Tibial artery (tissue), 4 donors: Measurements from ENCODE around the gene ADRA2B.

Experiments used
- DNase-seq, 2 donors: peaks; one replicate each; pipeline ENCODE4 v3.0.0-alpha.2; 2019
- H3K27ac ChIP-seq, 2 donors: fragments of 200-600 bp; sonication (generic) in 1 of 2; 1 replicate in 1 of 2; 2 replicates in 1 of 2; pipeline ENCODE4 v1.5.1; 2018 to 2019; ENCODE audit warnings: mild to moderate bottlenecking in 1 of 2
- H3K27me3 ChIP-seq, 2 donors: fragments of 200-600 bp; sonication (generic) in 1 of 2; one replicate each; pipeline versions ENCODE4 v1.5.1 to v1.6.0; 2016 to 2019
- H3K36me3 ChIP-seq, 3 donors: fragments of 200-600 bp; sonication (generic) in 2 of 3; one replicate each; pipeline ENCODE4 v1.5.1; 2016 to 2019; ENCODE audit warnings: mild to moderate bottlenecking in 2 of 3
- H3K4me1 ChIP-seq, 4 donors: fragments of 200-600 bp; sonication (generic) in 2 of 4; 1 replicate in 3 of 4; 2 replicates in 1 of 4; pipeline ENCODE4 v1.5.1; 2016 to 2019
- H3K4me3 ChIP-seq, 2 donors: fragments of 200-600 bp; sonication (generic) in 1 of 2; 1 replicate in 1 of 2; 2 replicates in 1 of 2; pipeline ENCODE4 v1.5.1; 2018 to 2019; ENCODE audit warnings: mild to moderate bottlenecking in 2 of 2
- H3K9me3 ChIP-seq, 3 donors: fragments of 200-600 bp; sonication (generic) in 1 of 3; one replicate each; pipeline ENCODE4 v1.5.1; 2016 to 2019
- CTCF ChIP-seq, 2 experiments: fragments of 200-600 bp in 1 of 2; fragments of 450-650 bp in 1 of 2; IDR thresholded peaks; one replicate each; pipeline ENCODE4 v1.5.1; 2017 to 2019; ENCODE audit warnings: antibody characterized with exemption in 2 of 2, mild to moderate bottlenecking in 1 of 2, moderate library complexity in 1 of 2
- intact Hi-C: fragments of 100-400 bp; cut with DNase I; formaldehyde crosslinking; loops from one replicate; pipeline ENCODE4 v1.15.0; 2023; ENCODE audit warnings: low total_unique reads

Gene ADRA2B

GRCh38 chr2:96100893-96101304, 15.5 kb downstream of the ADRA2B start:
- H3K27ac ChIP-seq, result no peak overlapping the region
- no peak for TF ChIP-seq CTCF (IDR thresholded peaks at IDR 0.05)
- peak in 1 of 2 donors; percentile 20 for DNase-seq

GRCh38 chr2:96099861-96100798, 16.2 kb downstream of the ADRA2B start:
- peaks cover 0 to 7% (median under 1%) of the 10 kb centered on the region in 3 donors for H3K9me3 ChIP-seq
- intact Hi-C loops, result no loop called here
- peaks cover 0 to 8% (median 4%) of the 10 kb centered on the region in 4 donors for H3K4me1 ChIP-seq
- no peak overlapping the region for H3K4me3 ChIP-seq
- no peaks in the 10 kb centered on the region for H3K27me3 ChIP-seq
- H3K36me3 ChIP-seq, result no peaks in the 10 kb centered on the region
- peak; percentile 13 to 46 for DNase-seq
- H3K27ac ChIP-seq, result no peak overlapping the region
- no peak for TF ChIP-seq CTCF (IDR thresholded peaks at IDR 0.05)

More at GRCh38 chr2:96100893-96101304, 15.5 kb downstream of the ADRA2B start:
- Histone ChIP-seq H3K9me3 (peaks cover 0 to 15% (median 8%) of the 10 kb centered on the region in 3 donors), H3K4me3 (no peak overlapping the region), H3K36me3 (no peaks in the 10 kb centered on the region), H3K4me1 (peaks cover 0 to 8% (median 4%) of the 10 kb centered on the region in 4 donors), H3K27me3 (no peaks in the 10 kb centered on the region)
- intact Hi-C loops, result no loop called here

- no peaks in the 10 kb centered on the region for H3K9me3 ChIP-seq
- TF ChIP-seq CTCF (IDR thresholded peaks at IDR 0.05), result no peak
- no peaks in the 10 kb centered on the region for H3K36me3 ChIP-seq
- H3K27me3 ChIP-seq, result no peaks in the 10 kb centered on the region
- H3K4me1 ChIP-seq, result peaks cover 0 to 8% (median 4%) of the 10 kb centered on the region in 4 donors
- H3K27ac ChIP-seq, result peak overlapping the region in 1 of 2 donors; percentile 24
- intact Hi-C loops, result no loop called here
- H3K4me3 ChIP-seq, result no peak overlapping the region
- peak; percentile 23 to 61 for DNase-seq
Measured at GRCh38 chr2:96098900-96099590, 17.3 kb downstream of the ADRA2B start.

- no peak for TF ChIP-seq CTCF (IDR thresholded peaks at IDR 0.05)
- DNase-seq, result peak in 1 of 2 donors; percentile 17
- Histone ChIP-seq H3K27me3 (no peaks in the 10 kb centered on the region), H3K36me3 (no peaks in the 10 kb centered on the region), H3K4me1 (peaks cover 0 to 8% (median 4%) of the 10 kb centered on the region in 4 donors), H3K9me3 (no peaks in the 10 kb centered on the region), H3K27ac (peak overlapping the region in 1 of 2 donors; percentile 24), H3K4me3 (no peak overlapping the region)
- intact Hi-C loops, result no loop called here
Measured at GRCh38 chr2:96097951-96098823, 18.2 kb downstream of the ADRA2B start.

GRCh38 chr2:96097441-96097840, 18.9 kb downstream of the ADRA2B start:
- H3K27ac ChIP-seq, result no peak overlapping the region
- no peak for TF ChIP-seq CTCF (IDR thresholded peaks at IDR 0.05)
- peaks cover 0 to 8% (median 4%) of the 10 kb centered on the region in 4 donors for H3K4me1 ChIP-seq
- H3K9me3 ChIP-seq, result no peaks in the 10 kb centered on the region
- no peaks in the 10 kb centered on the region for H3K27me3 ChIP-seq
- intact Hi-C loops, result no loop called here
- no peak for DNase-seq
- H3K36me3 ChIP-seq, result no peaks in the 10 kb centered on the region
- no peak overlapping the region for H3K4me3 ChIP-seq
